Mesendoderm (in vitro differentiated cells): ENCODE data around the gene DMD.
A peak's percentile ranks its signal among the peaks of the same experiment; 100 is the strongest.

Experiments used
- DNase-seq: peaks from one replicate; pipeline ENCODE4 v3.0.0; 2013
- H2AK5ac ChIP-seq: 2 replicates; pipeline ENCODE4 v1.6.1; 2013; ENCODE audit warnings: low read length, inconsistent platforms
- H2BK120ac ChIP-seq: 2 replicates; pipeline ENCODE4 v1.6.1; 2013; ENCODE audit warnings: low read depth, mild to moderate bottlenecking, low read length, moderate library complexity, mixed read lengths
- H2BK15ac ChIP-seq: replicated peaks from 2 replicates; pipeline ENCODE4 v1.6.1; 2013; ENCODE audit warnings: low read depth, mild to moderate bottlenecking, moderate library complexity
- H2BK5ac ChIP-seq: 2 replicates; pipeline ENCODE4 v1.6.1; 2013; ENCODE audit warnings: low read length, inconsistent platforms
- H3K18ac ChIP-seq: 2 replicates; pipeline ENCODE4 v1.6.1; 2013; ENCODE audit warnings: mild to moderate bottlenecking, low read length, mixed read lengths
- H3K23ac ChIP-seq: one replicate; pipeline ENCODE4 v1.6.1; 2013; ENCODE audit warnings: low read length
- H3K27ac ChIP-seq: 2 replicates; pipeline ENCODE4 v1.5.1; 2013; ENCODE audit warnings: low read depth, mild to moderate bottlenecking, inconsistent platforms, low read length, moderate library complexity
- H3K27me3 ChIP-seq: 2 replicates; pipeline ENCODE4 v1.6.1; 2013; ENCODE audit warnings: low read length, control low read depth, mild to moderate bottlenecking, inconsistent platforms; ENCODE audit not compliant: insufficient read depth, poor library complexity
- H3K36me3 ChIP-seq: 2 replicates; pipeline ENCODE4 v1.6.1; 2013; ENCODE audit warnings: low read length, inconsistent platforms; ENCODE audit not compliant: control insufficient read depth, insufficient read depth
- H3K4ac ChIP-seq: one replicate; pipeline ENCODE4 v1.6.1; 2013; ENCODE audit warnings: low read depth, mild to moderate bottlenecking, low read length, moderate library complexity
- H3K4me1 ChIP-seq: 2 replicates; pipeline ENCODE4 v1.6.1; 2013; ENCODE audit warnings: low read depth, low read length, inconsistent platforms; ENCODE audit not compliant: control insufficient read depth
- H3K4me2 ChIP-seq: 2 replicates; pipeline ENCODE4 v1.6.1; 2013; ENCODE audit warnings: low read length
- H3K4me3 ChIP-seq: 2 replicates; pipeline ENCODE4 v1.5.1; 2013; ENCODE audit warnings: mild to moderate bottlenecking, low read length
- H3K56ac ChIP-seq: one replicate; pipeline ENCODE4 v1.6.1; 2013; ENCODE audit warnings: low read length
- H3K79me1 ChIP-seq: 2 replicates; pipeline ENCODE4 v1.6.1; 2013; ENCODE audit warnings: low read length, inconsistent platforms
- H3K79me2 ChIP-seq: 2 replicates; pipeline ENCODE4 v1.6.1; 2013; ENCODE audit warnings: mild to moderate bottlenecking, low read length; ENCODE audit not compliant: control insufficient read depth, insufficient read depth
- H3K9ac ChIP-seq: 2 replicates; pipeline ENCODE4 v1.6.1; 2013; ENCODE audit warnings: low read length, inconsistent platforms
- H4K5ac ChIP-seq: one replicate; pipeline ENCODE4 v1.6.1; 2013; ENCODE audit warnings: low read length
- H4K8ac ChIP-seq: one replicate; pipeline ENCODE4 v1.6.1; 2013; ENCODE audit warnings: low read depth, mild to moderate bottlenecking, control low read depth, low read length, moderate library complexity
- WGBS: extraction: QIAGEN DNeasy Blood & Tissue Kit; methylation state at CpG from one replicate; pipeline ENCODE4 v1.1.7; 2013; ENCODE audit warnings: low lambda C conversion rate, missing lambda C conversion rate; ENCODE audit not compliant: insufficient coverage; ENCODE audit errors: extremely low coverage; 5-methylcytosine and 5-hydroxymethylcytosine counted together

The DMD gene

DNA sequence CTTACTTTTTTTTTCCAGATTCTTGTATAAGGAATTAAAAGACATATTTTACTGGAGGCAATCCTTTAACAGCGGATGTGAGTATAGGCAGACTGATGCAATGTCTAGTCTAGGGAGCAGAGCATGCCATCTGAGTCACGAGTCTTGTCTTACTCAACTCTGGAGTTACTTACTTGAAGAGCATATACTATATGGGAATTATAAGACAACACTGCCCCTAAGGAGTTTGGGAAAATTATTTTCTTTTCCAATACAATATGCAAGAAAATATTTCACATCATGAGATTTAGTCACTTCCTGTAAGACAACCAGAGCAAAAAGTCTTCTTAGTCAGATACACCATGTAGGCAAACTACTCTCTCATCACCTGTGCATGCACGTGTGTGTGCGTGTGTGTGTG, 1602.2 kb downstream of the DMD start:
- Histone ChIP-seq H2AK5ac (no peak overlapping the region), H2BK120ac (no peak overlapping the region), H3K27ac (no peak overlapping the region), H3K9ac (no peak overlapping the region), H3K56ac (no peak overlapping the region), H3K36me3 (no peaks in the 10 kb centered on the region), H2BK15ac (no peak overlapping the region), H3K79me2 (no peaks in the 10 kb centered on the region), H3K4me2 (no peak overlapping the region), H3K27me3 (no peaks in the 10 kb centered on the region), H3K79me1 (no peaks in the 10 kb centered on the region), H3K23ac (no peak overlapping the region), H3K4ac (no peak overlapping the region), H2BK5ac (no peak overlapping the region), H3K18ac (no peak overlapping the region), H3K4me1 (no peaks in the 10 kb centered on the region), H3K4me3 (no peak overlapping the region), H4K8ac (no peak overlapping the region), H4K5ac (no peak overlapping the region)
- no peak for DNase-seq
- WGBS, result no CpG with 5 or more reads among the region's 4 CpGs

DNA sequence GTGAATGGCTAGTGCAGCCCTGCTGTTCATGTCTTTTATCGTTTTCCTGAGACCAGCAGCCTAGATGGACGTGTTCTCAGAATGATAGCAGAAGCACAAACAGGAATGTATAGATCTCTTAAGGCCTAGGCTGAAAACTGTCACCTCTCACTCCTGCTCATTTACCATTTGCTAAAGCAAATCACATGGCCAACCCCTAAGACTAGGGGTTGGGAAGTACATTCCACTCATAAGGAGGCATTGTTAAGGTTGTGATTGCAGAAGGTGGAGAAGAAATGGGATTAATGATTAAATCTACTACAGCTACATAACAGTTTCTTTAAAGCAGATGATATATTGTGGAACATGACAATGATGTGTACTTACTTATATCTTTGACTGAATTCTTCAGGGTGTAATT, 1602.7 kb downstream of the DMD start:
- H3K4me3 ChIP-seq, result no peak overlapping the region
- no peak overlapping the region for H3K9ac ChIP-seq
- no peaks in the 10 kb centered on the region for H3K79me2 ChIP-seq
- no peak overlapping the region for H3K4me2 ChIP-seq
- H3K4me1 ChIP-seq, result no peaks in the 10 kb centered on the region
- H4K8ac ChIP-seq, result no peak overlapping the region
- H2AK5ac ChIP-seq, result no peak overlapping the region
- H3K18ac ChIP-seq, result no peak overlapping the region
- no peak overlapping the region for H2BK5ac ChIP-seq
- no peak overlapping the region for H4K5ac ChIP-seq
- no peak overlapping the region for H3K27ac ChIP-seq
- no peak overlapping the region for H2BK15ac ChIP-seq
- H2BK120ac ChIP-seq, result no peak overlapping the region
- H3K79me1 ChIP-seq, result no peaks in the 10 kb centered on the region
- no peak overlapping the region for H3K56ac ChIP-seq
- WGBS, result no CpG with 5 or more reads among the region's 2 CpGs
- no peaks in the 10 kb centered on the region for H3K27me3 ChIP-seq
- no peak overlapping the region for H3K4ac ChIP-seq
- peak; percentile 41 for DNase-seq
- no peak overlapping the region for H3K23ac ChIP-seq
- H3K36me3 ChIP-seq, result no peaks in the 10 kb centered on the region

DNA sequence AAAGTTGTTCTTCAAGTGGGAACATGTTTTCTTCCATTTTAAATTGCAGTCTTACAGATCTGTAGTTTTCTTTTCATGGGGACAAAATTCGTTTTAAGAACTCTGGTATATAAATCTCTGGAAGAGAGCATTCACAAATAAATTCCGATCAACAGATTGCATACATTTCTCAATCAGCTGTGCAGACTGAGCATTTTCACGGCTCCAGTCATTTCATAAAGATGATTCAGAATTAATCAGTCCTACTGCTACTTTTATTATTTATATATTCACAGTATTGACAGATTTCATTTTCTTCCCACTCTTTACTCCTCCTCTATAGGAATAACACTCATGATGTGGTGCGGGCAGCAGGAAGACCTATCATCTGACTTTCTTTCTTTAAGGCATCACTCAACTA, 1604.6 kb downstream of the DMD start:
- Histone ChIP-seq H3K56ac (no peak overlapping the region), H3K27ac (no peak overlapping the region), H3K4me2 (no peak overlapping the region), H4K5ac (no peak overlapping the region), H3K79me2 (no peaks in the 10 kb centered on the region), H3K79me1 (no peaks in the 10 kb centered on the region), H2BK15ac (no peak overlapping the region), H3K18ac (no peak overlapping the region), H4K8ac (no peak overlapping the region), H3K23ac (no peak overlapping the region), H3K27me3 (no peaks in the 10 kb centered on the region), H2AK5ac (no peak overlapping the region), H3K9ac (no peak overlapping the region), H3K4me3 (no peak overlapping the region), H2BK5ac (no peak overlapping the region), H3K4ac (no peak overlapping the region), H3K4me1 (no peaks in the 10 kb centered on the region), H3K36me3 (no peaks in the 10 kb centered on the region), H2BK120ac (no peak overlapping the region)
- DNase-seq, result no peak
- WGBS, result no CpG with 5 or more reads among the region's 4 CpGs

DNA sequence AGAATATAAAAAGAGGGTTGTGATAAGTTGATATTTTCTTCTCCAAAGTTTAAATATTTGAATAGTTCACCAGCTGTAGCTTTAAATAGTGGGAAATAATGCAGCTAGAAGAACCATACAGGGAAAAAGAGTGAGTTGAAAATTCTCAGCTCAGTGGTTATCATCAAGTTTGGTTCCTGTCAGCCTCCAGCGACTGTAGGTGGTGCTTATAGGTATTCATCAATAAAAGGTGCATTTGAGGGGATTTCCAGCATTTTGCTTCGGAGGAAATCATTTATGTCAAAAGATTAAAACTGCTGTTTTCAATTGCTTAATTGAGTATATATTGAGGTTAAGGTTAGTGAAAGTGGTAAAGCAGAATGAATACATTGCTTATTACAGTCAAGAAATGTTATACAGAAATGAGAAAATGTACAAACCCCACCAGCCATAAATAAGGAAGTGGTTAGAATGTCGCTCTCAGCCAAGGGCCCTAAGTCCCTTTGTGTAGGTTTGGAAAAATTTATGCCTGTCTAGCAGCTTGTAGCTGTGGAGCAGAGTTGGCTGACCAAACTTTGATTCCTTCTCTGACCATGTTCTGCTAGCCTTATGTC, 1606.6 kb downstream of the DMD start:
- Histone ChIP-seq H3K79me2 (no peaks in the 10 kb centered on the region), H4K8ac (no peak overlapping the region), H3K56ac (no peak overlapping the region), H3K79me1 (no peaks in the 10 kb centered on the region), H2BK120ac (no peak overlapping the region), H3K36me3 (no peaks in the 10 kb centered on the region), H2AK5ac (no peak overlapping the region), H3K23ac (no peak overlapping the region), H2BK5ac (no peak overlapping the region), H3K4me3 (no peak overlapping the region), H3K4me1 (no peaks in the 10 kb centered on the region), H2BK15ac (no peak overlapping the region), H3K4ac (no peak overlapping the region), H3K27me3 (no peaks in the 10 kb centered on the region), H3K4me2 (no peak overlapping the region), H3K18ac (no peak overlapping the region), H4K5ac (no peak overlapping the region), H3K9ac (no peak overlapping the region), H3K27ac (no peak overlapping the region)
- WGBS, result no CpG with 5 or more reads among the region's 3 CpGs
- no peak for DNase-seq

DNA sequence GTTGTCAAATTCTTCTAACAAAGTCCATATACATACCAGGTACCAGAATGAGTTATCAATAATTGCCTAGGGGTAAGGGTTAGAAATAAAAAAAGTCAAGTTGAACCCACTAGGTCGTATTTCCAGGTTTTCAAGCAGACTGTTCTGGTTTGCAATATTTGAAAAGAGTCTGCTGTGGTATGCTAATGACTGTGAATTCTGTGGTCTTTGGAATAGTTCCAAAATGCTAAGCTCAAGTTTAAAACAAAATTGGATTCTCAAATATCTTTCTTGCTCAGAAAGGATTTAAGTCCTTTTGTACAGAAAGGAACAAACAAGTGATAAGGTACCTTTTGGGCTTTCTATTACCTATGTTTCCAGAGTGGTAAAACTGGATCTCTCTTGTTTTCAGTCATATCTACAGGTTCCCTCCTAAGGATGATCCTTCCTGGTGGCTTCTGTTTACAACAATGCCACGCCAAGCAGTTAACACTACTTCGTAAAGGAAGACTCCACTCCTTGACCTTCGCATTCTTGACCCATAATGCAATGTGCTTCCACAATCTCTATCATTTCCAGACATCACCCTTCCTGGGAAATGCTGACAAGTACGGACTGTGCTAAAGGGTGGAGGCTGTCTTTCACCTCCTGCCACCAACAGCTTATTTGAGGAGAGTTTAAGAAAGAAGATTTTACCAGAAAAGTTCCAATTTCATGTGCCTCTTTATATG, 1607.8 kb downstream of the DMD start:
- WGBS, result no CpG with 5 or more reads among the region's 5 CpGs
- H2AK5ac ChIP-seq, result no peak overlapping the region
- H3K4me2 ChIP-seq, result no peak overlapping the region
- H3K79me2 ChIP-seq, result no peaks in the 10 kb centered on the region
- no peak overlapping the region for H3K4me3 ChIP-seq
- H2BK120ac ChIP-seq, result no peak overlapping the region
- H3K27ac ChIP-seq, result no peak overlapping the region
- DNase-seq, result no peak
- no peak overlapping the region for H4K5ac ChIP-seq
- H3K56ac ChIP-seq, result no peak overlapping the region
- H3K79me1 ChIP-seq, result no peaks in the 10 kb centered on the region
- H2BK5ac ChIP-seq, result no peak overlapping the region
- H3K23ac ChIP-seq, result no peak overlapping the region
- H3K4me1 ChIP-seq, result no peaks in the 10 kb centered on the region
- H3K36me3 ChIP-seq, result no peaks in the 10 kb centered on the region
- H3K4ac ChIP-seq, result no peak overlapping the region
- no peak overlapping the region for H2BK15ac ChIP-seq
- H4K8ac ChIP-seq, result no peak overlapping the region
- no peaks in the 10 kb centered on the region for H3K27me3 ChIP-seq
- no peak overlapping the region for H3K18ac ChIP-seq
- no peak overlapping the region for H3K9ac ChIP-seq

DNA sequence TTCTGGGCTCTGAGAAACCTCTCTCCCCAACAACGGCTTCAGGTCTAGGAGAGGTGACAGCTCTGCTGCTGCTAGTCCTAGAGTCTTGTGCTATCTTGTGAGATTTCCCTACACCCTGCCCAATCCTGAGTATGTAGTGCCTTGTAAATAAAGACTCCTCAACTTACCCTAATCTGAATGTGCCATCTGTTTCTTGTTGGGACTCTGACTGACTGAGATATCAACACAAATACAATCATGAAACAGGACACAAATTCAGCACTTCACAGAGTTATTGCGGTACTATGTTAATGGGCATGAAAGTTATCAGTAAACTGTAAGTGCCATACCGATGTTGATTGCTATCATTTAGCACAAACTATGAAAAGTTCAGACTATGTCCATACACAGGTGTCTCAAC, 1610.5 kb downstream of the DMD start:
- Histone ChIP-seq H3K79me2 (no peaks in the 10 kb centered on the region), H3K27ac (no peak overlapping the region), H3K56ac (no peak overlapping the region), H3K36me3 (no peaks in the 10 kb centered on the region), H3K18ac (no peak overlapping the region), H3K4me2 (no peak overlapping the region), H4K8ac (no peak overlapping the region), H3K4ac (no peak overlapping the region), H2BK15ac (no peak overlapping the region), H3K79me1 (no peaks in the 10 kb centered on the region), H3K23ac (no peak overlapping the region), H3K27me3 (no peaks in the 10 kb centered on the region), H2BK120ac (no peak overlapping the region), H2AK5ac (no peak overlapping the region), H3K4me1 (no peaks in the 10 kb centered on the region), H3K9ac (no peak overlapping the region), H2BK5ac (no peak overlapping the region), H3K4me3 (no peak overlapping the region), H4K5ac (no peak overlapping the region)
- no CpG with 5 or more reads among the region's 3 CpGs for WGBS
- no peak for DNase-seq
